ENCODE measurements around the gene TMEM252. TPM values are rescaled to one million over a fixed set of nuclear protein-coding genes. Genes with fewer than 3 reads are reported as not detected.

Gene TMEM252
- total RNA-seq, 1 donor from 2014 or later, result not detected

- Mint-ChIP-seq H3K9me3 (ENCODE audit: low read depth) (no peaks in the 10 kb centered on the region), H3K4me1 (ENCODE audit: low read depth) (no peaks in the 10 kb centered on the region), H3K27me3 (ENCODE audit: low read depth) (peaks cover 14% of the 10 kb centered on the region), H3K36me3 (ENCODE audit: low read depth) (no peaks in the 10 kb centered on the region), H3K4me3 (ENCODE audit: unreplicated experiment) (no peak overlapping the region), H3K27ac (ENCODE audit: unreplicated experiment) (no peak overlapping the region)
- no peak for TF ChIP-seq CTCF (IDR thresholded peaks at IDR 0.05)
- DNase-seq (ENCODE audit: low spot score), result no peak
These were observed 47.1 kb downstream of the TMEM252 start for GRCh38 chr9:68493541-68493940.

GRCh38 chr9:68492806-68493205 lies 47.9 kb downstream of the TMEM252 start:
- H3K36me3 Mint-ChIP-seq (ENCODE audit: low read depth), result no peaks in the 10 kb centered on the region
- no peaks in the 10 kb centered on the region for H3K9me3 Mint-ChIP-seq (ENCODE audit: low read depth)
- no peak for DNase-seq (ENCODE audit: low spot score)
- H3K4me1 Mint-ChIP-seq (ENCODE audit: low read depth), result no peaks in the 10 kb centered on the region
- H3K27me3 Mint-ChIP-seq (ENCODE audit: low read depth), result peaks cover 14% of the 10 kb centered on the region
- no peak overlapping the region for H3K4me3 Mint-ChIP-seq (ENCODE audit: unreplicated experiment)
- no peak overlapping the region for H3K27ac Mint-ChIP-seq (ENCODE audit: unreplicated experiment)
- TF ChIP-seq CTCF (IDR thresholded peaks at IDR 0.05), result no peak

- DNase-seq (ENCODE audit: low spot score), result no peak
- H3K4me1 Mint-ChIP-seq (ENCODE audit: low read depth), result no peaks in the 10 kb centered on the region
- H3K4me3 Mint-ChIP-seq (ENCODE audit: unreplicated experiment), result no peak overlapping the region
- no peak for TF ChIP-seq CTCF (IDR thresholded peaks at IDR 0.05)
- H3K27me3 Mint-ChIP-seq (ENCODE audit: low read depth), result peaks cover 10% of the 10 kb centered on the region
- H3K36me3 Mint-ChIP-seq (ENCODE audit: low read depth), result no peaks in the 10 kb centered on the region
- no peak overlapping the region for H3K27ac Mint-ChIP-seq (ENCODE audit: unreplicated experiment)
- H3K9me3 Mint-ChIP-seq (ENCODE audit: low read depth), result peaks cover 7% of the 10 kb centered on the region
These were observed 51.0 kb downstream of the TMEM252 start for GRCh38 chr9:68489646-68490045.

GRCh38 chr9:68488126-68488525 lies 52.6 kb downstream of the TMEM252 start:
- Mint-ChIP-seq H3K36me3 (ENCODE audit: low read depth) (no peaks in the 10 kb centered on the region), H3K27me3 (ENCODE audit: low read depth) (peaks cover 10% of the 10 kb centered on the region), H3K27ac (ENCODE audit: unreplicated experiment) (no peak overlapping the region), H3K4me1 (ENCODE audit: low read depth) (no peaks in the 10 kb centered on the region), H3K9me3 (ENCODE audit: low read depth) (peaks cover 7% of the 10 kb centered on the region), H3K4me3 (ENCODE audit: unreplicated experiment) (no peak overlapping the region)
- TF ChIP-seq CTCF (IDR thresholded peaks at IDR 0.05), result no peak
- no peak for DNase-seq (ENCODE audit: low spot score)

Other genes starting within 250 kb of the TMEM252 start
- gene FOXD4L3, start 238.0 kb downstream of the TMEM252 start, total RNA-seq, result 0.41 TPM in 1 of 3 replicates, not detected in the others
- gene PGM5, start 184.3 kb downstream of the TMEM252 start, total RNA-seq, result not detected in 3 replicates
- gene PIP5K1B, start 164.4 kb upstream of the TMEM252 start, total RNA-seq, result not detected in 3 replicates